ENCODE data around the gene PSMB1.

DNA sequence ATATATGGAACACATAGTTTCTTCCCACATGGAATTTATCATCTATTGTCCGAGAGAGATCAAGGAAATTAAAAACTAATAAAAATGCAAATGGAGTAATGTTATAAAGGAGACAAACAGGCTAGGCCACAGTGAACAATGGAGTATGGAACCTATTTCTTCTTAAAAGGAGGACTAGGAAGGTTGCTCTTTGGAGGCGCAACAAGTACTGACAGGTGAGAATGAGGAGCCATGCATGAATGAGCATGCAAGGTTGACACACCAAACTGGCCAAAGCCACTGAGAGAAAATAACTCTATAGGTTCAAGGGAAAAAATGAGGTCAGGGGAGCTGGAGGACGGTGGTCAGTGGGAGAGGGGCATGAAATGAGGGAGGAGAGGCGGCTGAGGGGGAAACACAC is 40.9 kb downstream of the PSMB1 start:
- TF ChIP-seq, protein P1, sequence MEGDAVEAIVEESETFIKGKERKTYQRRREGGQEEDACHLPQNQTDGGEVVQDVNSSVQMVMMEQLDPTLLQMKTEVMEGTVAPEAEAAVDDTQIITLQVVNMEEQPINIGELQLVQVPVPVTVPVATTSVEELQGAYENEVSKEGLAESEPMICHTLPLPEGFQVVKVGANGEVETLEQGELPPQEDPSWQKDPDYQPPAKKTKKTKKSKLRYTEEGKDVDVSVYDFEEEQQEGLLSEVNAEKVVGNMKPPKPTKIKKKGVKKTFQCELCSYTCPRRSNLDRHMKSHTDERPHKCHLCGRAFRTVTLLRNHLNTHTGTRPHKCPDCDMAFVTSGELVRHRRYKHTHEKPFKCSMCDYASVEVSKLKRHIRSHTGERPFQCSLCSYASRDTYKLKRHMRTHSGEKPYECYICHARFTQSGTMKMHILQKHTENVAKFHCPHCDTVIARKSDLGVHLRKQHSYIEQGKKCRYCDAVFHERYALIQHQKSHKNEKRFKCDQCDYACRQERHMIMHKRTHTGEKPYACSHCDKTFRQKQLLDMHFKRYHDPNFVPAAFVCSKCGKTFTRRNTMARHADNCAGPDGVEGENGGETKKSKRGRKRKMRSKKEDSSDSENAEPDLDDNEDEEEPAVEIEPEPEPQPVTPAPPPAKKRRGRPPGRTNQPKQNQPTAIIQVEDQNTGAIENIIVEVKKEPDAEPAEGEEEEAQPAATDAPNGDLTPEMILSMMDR (IDR thresholded peaks at IDR 0.05): no peak
- no peak for TF ChIP-seq POLR2A (IDR thresholded peaks at IDR 0.05)
